Measurements from ENCODE around the gene EML6. TPM values are rescaled to one million over a fixed set of nuclear protein-coding genes. Genes with fewer than 3 reads are reported as not detected.

The EML6 gene
- total and polyA plus RNA-seq, 10 of the 15 experiments (the other 5 are each of a cell fraction or from before 2014, with no cell fraction given): 0.09 to 0.67 (median 0.21) TPM

DNA sequence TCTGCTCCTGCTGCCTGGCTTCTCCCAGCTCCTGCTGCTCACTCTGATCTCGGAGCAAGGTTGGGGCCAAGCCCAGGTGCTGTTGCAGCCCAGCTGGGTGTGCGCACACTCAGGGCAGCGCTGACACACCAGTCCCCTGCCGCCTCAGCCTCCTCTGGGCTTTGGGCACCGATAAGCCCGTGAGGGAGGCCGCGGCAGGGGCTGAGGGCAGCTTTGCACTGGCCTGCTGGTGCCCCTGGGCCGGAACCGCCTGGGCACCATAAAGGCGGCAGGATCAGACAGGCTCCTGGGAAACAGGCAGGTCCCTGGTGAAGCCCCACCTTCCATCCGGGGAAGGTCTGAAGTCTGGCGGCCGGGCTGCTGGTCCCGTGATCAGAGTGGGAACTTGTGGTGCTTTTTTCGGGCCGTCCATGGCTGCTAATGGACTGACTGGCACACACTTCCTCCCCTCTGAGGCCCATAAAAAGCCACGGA, 14.1 kb upstream of the EML6 start:
- FAIRE-seq: no peak
- ChIA-PET CTCF (interaction anchor here (0.7 to 8.9 kb wide), 5 partner anchors 53 to 304 kb away, joined by 3 to 105 read pairs (median 3); no protein-coding TSS in a partner anchor), RAD21 (ENCODE audit: unreplicated experiment) (interaction anchor here (0.9 kb wide), 2 partner anchors 44 to 129 kb away, joined by 3 read pairs; no protein-coding TSS in a partner anchor), SMC1A (ENCODE audit: uncharacterized antibody, unreplicated experiment) (interaction anchor here (1.4 kb wide), 1 partner anchor 18 kb away, joined by 3 read pairs; no protein-coding TSS in a partner anchor), POLR2A (interaction anchor here (0.7 kb wide), 1 partner anchor 144 kb away, joined by 3 read pairs; no protein-coding TSS in a partner anchor)
- no peaks in the 10 kb centered on the region for H3K9me3 ChIP-seq (replicated peaks; ENCODE audit: control insufficient read depth, insufficient read depth, low read length)
- no peak for DNase-seq (ENCODE audit: low read depth, low spot score)
- H3K9ac ChIP-seq (ENCODE audit: control insufficient read depth, insufficient read depth, low read length): no peak overlapping the region
- TF ChIP-seq HCFC1 (IDR thresholded peaks at IDR 0.05; ENCODE audit: low read length): no peak
- no peak for TF ChIP-seq ZNF274 (IDR thresholded peaks at IDR 0.05; ENCODE audit: insufficient read depth, insufficient read length)
- peak; percentile 71 for TF ChIP-seq SUZ12 (IDR thresholded peaks at IDR 0.05; ENCODE audit: unreplicated experiment)
- TF ChIP-seq BHLHE40 (IDR thresholded peaks at IDR 0.05; ENCODE audit: borderline replicate concordance in 1 of 2, low read depth in 2 of 2, low read length in 1 of 2): peak in 1 of 2 experiments; percentile 49; a peak in 1 of 4 replicates
- no peak for TF ChIP-seq ZNF622 (IDR thresholded peaks at IDR 0.05)
- TF ChIP-seq LARP7 (IDR thresholded peaks at IDR 0.05): no peak
- no peaks in the 10 kb centered on the region for H3K79me2 ChIP-seq (ENCODE audit: control insufficient read depth, insufficient read depth, low read length)
- H3K4me1 ChIP-seq (ENCODE audit: control insufficient read depth, insufficient read depth, low read length): no peaks in the 10 kb centered on the region
- in situ Hi-C loops (cut with MboI) (loop anchor here (10.0 to 25.0 kb wide), 2 partner anchors 185 to 597 kb away; partner anchors contain the start of gene ACYP2), intact Hi-C loops (cut with micrococcal nuclease; ENCODE audit: unreplicated experiment) (no loop called here)
- peak; percentile 69 for ATAC-seq
- no TSS peak for BruUV-seq (replicated peaks)
- WGBS (ENCODE audit: insufficient coverage, insufficient replicate concordance, low lambda C conversion rate, missing lambda C conversion rate): 3% methylated on average over 18 of the region's 18 CpGs
- H2AFZ ChIP-seq (ENCODE audit: control insufficient read depth, low read depth, low read length): peak overlapping the region; percentile 65
- H3K4me2 ChIP-seq (ENCODE audit: control insufficient read depth, insufficient read depth): peak overlapping the region; percentile 54
- no peaks in the 10 kb centered on the region for H3K36me3 ChIP-seq (ENCODE audit: control insufficient read depth in 2 of 2, insufficient read depth in 2 of 2, low read length in 1 of 2)
- H3K27me3 ChIP-seq (replicated peaks in 1 of 2; ENCODE audit: control insufficient read depth in 2 of 2, insufficient read depth in 2 of 2, low read length in 1 of 2): peaks cover 0 to 7% of the 10 kb centered on the region in 2 experiments; a peak in 3 of 4 replicates
- no peak overlapping the region for H3K27ac ChIP-seq (ENCODE audit: control insufficient read depth, insufficient read depth)
- no peaks in the 10 kb centered on the region for H4K20me1 ChIP-seq (ENCODE audit: control insufficient read depth, insufficient read depth)
- H3K4me3 ChIP-seq: peak overlapping the region; percentile 36; the same call in 1 of the 2 replicates

DNA sequence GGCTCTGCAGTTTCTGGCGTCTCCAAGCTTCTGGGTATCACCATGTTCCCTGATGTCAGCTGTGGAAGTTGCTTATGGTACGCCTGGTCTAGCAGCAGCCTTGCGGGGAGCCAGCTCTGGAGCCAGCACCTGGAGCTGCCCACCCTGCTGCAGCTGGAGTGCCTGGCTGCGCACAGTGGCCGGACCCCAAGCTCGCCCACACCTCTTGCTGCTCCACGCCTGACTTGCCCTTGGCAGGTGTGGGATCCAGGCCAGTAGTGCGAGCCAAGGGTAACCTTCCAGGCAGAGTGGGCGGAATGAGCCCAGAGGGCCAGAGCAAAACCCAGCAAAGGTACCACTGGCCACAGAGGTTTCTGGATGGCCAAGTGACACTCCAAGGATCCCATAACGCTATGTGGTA, 13.2 kb upstream of the EML6 start:
- H3K9ac ChIP-seq (ENCODE audit: control insufficient read depth, insufficient read depth, low read length): no peak overlapping the region
- H2AFZ ChIP-seq (ENCODE audit: control insufficient read depth, low read depth, low read length): no peak overlapping the region
- ATAC-seq (no peak), FAIRE-seq (no peak), DNase-seq (ENCODE audit: low read depth, low spot score) (no peak)
- no peak overlapping the region for H3K4me3 ChIP-seq
- POLR2A ChIA-PET: no interaction called here
- no peaks in the 10 kb centered on the region for H3K9me3 ChIP-seq (replicated peaks; ENCODE audit: control insufficient read depth, insufficient read depth, low read length)
- RAD21 ChIA-PET (ENCODE audit: unreplicated experiment): interaction anchor here (0.9 kb wide), 1 partner anchor 128 kb away, joined by 3 read pairs; no protein-coding TSS in a partner anchor
- no peak overlapping the region for H3K27ac ChIP-seq (ENCODE audit: control insufficient read depth, insufficient read depth)
- no peaks in the 10 kb centered on the region for H3K36me3 ChIP-seq (ENCODE audit: control insufficient read depth in 2 of 2, insufficient read depth in 2 of 2, low read length in 1 of 2)
- peaks cover 0 to 7% of the 10 kb centered on the region in 2 experiments; a peak in 3 of 4 replicates for H3K27me3 ChIP-seq (replicated peaks in 1 of 2; ENCODE audit: control insufficient read depth in 2 of 2, insufficient read depth in 2 of 2, low read length in 1 of 2)
- intact Hi-C loops (cut with micrococcal nuclease; ENCODE audit: unreplicated experiment): no loop called here
- TF ChIP-seq TARDBP (IDR thresholded peaks at IDR 0.05; ENCODE audit: borderline replicate concordance) (no peak), MXI1 (IDR thresholded peaks at IDR 0.05; ENCODE audit: low read depth, low read length) (no peak)
- H3K4me1 ChIP-seq (ENCODE audit: control insufficient read depth, insufficient read depth, low read length): no peaks in the 10 kb centered on the region
- BruUV-seq (replicated peaks): no TSS peak
- 59% methylated on average over 10 of the region's 10 CpGs for WGBS (ENCODE audit: insufficient coverage, insufficient replicate concordance, low lambda C conversion rate, missing lambda C conversion rate)
- CTCF ChIA-PET: interaction anchor here (1.1 to 8.9 kb wide), 4 partner anchors 54 to 188 kb away, joined by 3 to 105 read pairs (median 3); no protein-coding TSS in a partner anchor
- H3K4me2 ChIP-seq (ENCODE audit: control insufficient read depth, insufficient read depth): no peak overlapping the region
- SMC1A ChIA-PET (ENCODE audit: uncharacterized antibody, unreplicated experiment): interaction anchor here (1.4 kb wide), 1 partner anchor 17 kb away, joined by 3 read pairs; no protein-coding TSS in a partner anchor
- no peaks in the 10 kb centered on the region for H3K79me2 ChIP-seq (ENCODE audit: control insufficient read depth, insufficient read depth, low read length)
- in situ Hi-C loops (cut with MboI): loop anchor here (25.0 kb wide), 1 partner anchor 598 kb away; the partner anchor contains the start of gene ACYP2
- H4K20me1 ChIP-seq (ENCODE audit: control insufficient read depth, insufficient read depth): no peaks in the 10 kb centered on the region

Measured in GM12878 (cell line).